HG02943 (cell line): ENCODE data around the gene NKAPD1.

Source experiments
- ATAC-seq: cut with Tn5 transposase; IDR thresholded peaks from one replicate; pipeline ENCODE4 v1.9.1; 2021; ENCODE audit warnings: mild to moderate bottlenecking, low read depth, moderate library complexity; ENCODE audit not compliant: unreplicated experiment

NKAPD1 gene

GRCh38 chr11:112134473-112134872, 60.4 kb downstream of the NKAPD1 start:
- no peak for ATAC-seq
